Activated naive CD4-positive, alpha-beta T cell (primary cell): Measurements from ENCODE around the gene HSD17B11.
A peak's percentile ranks its signal among the peaks of the same experiment; 100 is the strongest.
"Not testable (repeated sequence)": the region's sequence is repeated elsewhere in the genome, so short reads cannot be mapped to it uniquely, and the experiment has no call there.

Experiments used
- DNase-seq, 4 experiments: peaks; one replicate each; lab custom pipeline; 2025; lab: John Stamatoyannopoulos, UW

The HSD17B11 gene

GRCh38 chr4:87356832-87357526, 34.0 kb downstream of the HSD17B11 start:
- DNase-seq, result no peak

- DNase-seq, result no peak
Observed at GRCh38 chr4:87354168-87355102, 36.6 kb downstream of the HSD17B11 start.

GRCh38 chr4:87353592-87353991, 37.4 kb downstream of the HSD17B11 start:
- peak in 1 of 4 experiments; percentile 12 for DNase-seq

- no peak for DNase-seq
Observed at GRCh38 chr4:87345139-87345538, 45.8 kb downstream of the HSD17B11 start.

- DNase-seq, result no peak
Observed at GRCh38 chr4:87342872-87343271, 48.1 kb downstream of the HSD17B11 start.

GRCh38 chr4:87341954-87342635, 48.9 kb downstream of the HSD17B11 start:
- DNase-seq, result not testable (repeated sequence)

GRCh38 chr4:87339440-87339839, 51.5 kb downstream of the HSD17B11 start:
- DNase-seq, result no peak

- DNase-seq, result no peak
Observed at GRCh38 chr4:87337361-87337760, 53.6 kb downstream of the HSD17B11 start.

- no peak for DNase-seq
Observed at GRCh38 chr4:87333267-87333666, 57.7 kb downstream of the HSD17B11 start.

- no peak for DNase-seq
Observed at GRCh38 chr4:87330761-87331160, 60.2 kb downstream of the HSD17B11 start.

GRCh38 chr4:87327136-87327535, 63.9 kb downstream of the HSD17B11 start:
- DNase-seq, result no peak

- no peak for DNase-seq
Observed at GRCh38 chr4:87326460-87326859, 64.5 kb downstream of the HSD17B11 start.

GRCh38 chr4:87322754-87323153, 68.2 kb downstream of the HSD17B11 start, which contains the start of gene HSD17B13:
Gene HSD17B13, minus strand, starts transcription at chr4:87322882. Its CDS starts 41 bp downstream, at chr4:87322841.
- no peak for DNase-seq

GRCh38 chr4:87321888-87322287, 69.1 kb downstream of the HSD17B11 start:
- no peak for DNase-seq

GRCh38 chr4:87317527-87317926, 73.5 kb downstream of the HSD17B11 start:
- DNase-seq, result no peak

- DNase-seq, result no peak
Observed at GRCh38 chr4:87316961-87317360, 74.0 kb downstream of the HSD17B11 start.

- not testable (repeated sequence) for DNase-seq
Observed at GRCh38 chr4:87315000-87315399, 76.0 kb downstream of the HSD17B11 start.

- no peak for DNase-seq
Observed at GRCh38 chr4:87313756-87314155, 77.2 kb downstream of the HSD17B11 start.

- no peak for DNase-seq
Observed at GRCh38 chr4:87311684-87312083, 79.3 kb downstream of the HSD17B11 start.

GRCh38 chr4:87310691-87311335, 80.2 kb downstream of the HSD17B11 start:
- DNase-seq, result no peak

- no peak for DNase-seq
Observed at GRCh38 chr4:87309625-87310024, 81.4 kb downstream of the HSD17B11 start.

- DNase-seq, result no peak
Observed at GRCh38 chr4:87306056-87306455, 84.9 kb downstream of the HSD17B11 start.
